ENCODE measurements around the gene UGDH.

UGDH gene

GRCh38 chr4:39497909-39498726 lies 29.1 kb downstream of the UGDH start:
- Histone ChIP-seq H3K36me3 (ENCODE audit: control insufficient read depth, insufficient read depth, low read length) (peaks cover 3% of the 10 kb centered on the region), H3K27me3 (replicated peaks; ENCODE audit: control insufficient read depth, insufficient read depth, low read length) (no peaks in the 10 kb centered on the region), H3K4me3 (replicated peaks; ENCODE audit: low read depth, low read length) (no peak overlapping the region)
- DNase-seq (ENCODE audit: extremely low read depth, insufficient read length), result no peak
- no peak for TF ChIP-seq CTCF (IDR thresholded peaks at IDR 0.05; ENCODE audit: insufficient read depth, low read length, poor library complexity, severe bottlenecking)

DNA sequence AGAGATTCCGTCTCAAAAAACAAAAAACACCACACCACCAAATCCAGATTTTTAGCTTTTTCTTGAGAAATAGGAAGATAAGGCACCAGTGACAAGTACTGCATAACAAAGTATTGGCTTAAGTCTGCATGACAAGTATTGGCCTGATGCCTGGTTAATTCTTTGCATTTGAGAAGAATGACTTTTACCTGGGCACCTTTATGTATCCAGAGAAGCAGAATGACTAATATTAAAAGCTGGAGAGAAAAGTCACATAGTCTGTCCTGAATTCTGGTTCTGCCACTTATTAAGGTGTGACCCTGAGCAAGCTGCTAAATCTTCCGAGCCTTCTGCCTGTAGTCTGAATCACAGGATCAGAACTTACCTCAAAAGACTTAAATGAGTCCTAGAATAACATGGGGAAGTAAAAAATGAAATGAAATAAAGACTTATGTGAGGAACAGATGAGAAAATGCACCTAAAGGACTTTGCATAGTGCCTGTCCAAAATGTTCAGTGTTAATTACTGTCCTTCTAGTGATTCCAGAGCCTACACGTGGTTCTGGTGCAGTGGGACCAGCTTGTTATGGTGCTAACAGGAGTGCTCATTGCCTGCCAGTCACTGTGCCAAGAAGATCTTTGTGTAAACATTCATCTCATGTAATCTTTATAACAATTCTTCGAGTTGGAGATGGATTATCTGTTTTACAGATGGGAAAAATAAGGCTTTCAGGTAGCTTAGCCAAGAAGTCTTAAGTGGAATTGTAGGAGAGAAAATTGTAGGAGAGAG lies 31.6 kb downstream of the UGDH start:
- no peak for TF ChIP-seq CTCF (IDR thresholded peaks at IDR 0.05; ENCODE audit: insufficient read depth, low read length, poor library complexity, severe bottlenecking)
- Histone ChIP-seq H3K4me3 (replicated peaks; ENCODE audit: low read depth, low read length) (no peak overlapping the region), H3K36me3 (ENCODE audit: control insufficient read depth, insufficient read depth, low read length) (no peaks in the 10 kb centered on the region), H3K27me3 (replicated peaks; ENCODE audit: control insufficient read depth, insufficient read depth, low read length) (no peaks in the 10 kb centered on the region)
- DNase-seq (ENCODE audit: extremely low read depth, insufficient read length), result no peak

- no peak for TF ChIP-seq CTCF (IDR thresholded peaks at IDR 0.05; ENCODE audit: insufficient read depth, low read length, poor library complexity, severe bottlenecking)
- Histone ChIP-seq H3K36me3 (ENCODE audit: control insufficient read depth, insufficient read depth, low read length) (no peaks in the 10 kb centered on the region), H3K4me3 (replicated peaks; ENCODE audit: low read depth, low read length) (no peak overlapping the region), H3K27me3 (replicated peaks; ENCODE audit: control insufficient read depth, insufficient read depth, low read length) (no peaks in the 10 kb centered on the region)
- DNase-seq (ENCODE audit: extremely low read depth, insufficient read length), result no peak
Observed at GRCh38 chr4:39494354-39494753, 32.9 kb downstream of the UGDH start.

GRCh38 chr4:39490322-39490721 lies 36.9 kb downstream of the UGDH start:
- Histone ChIP-seq H3K4me3 (replicated peaks; ENCODE audit: low read depth, low read length) (no peak overlapping the region), H3K36me3 (ENCODE audit: control insufficient read depth, insufficient read depth, low read length) (no peaks in the 10 kb centered on the region), H3K27me3 (replicated peaks; ENCODE audit: control insufficient read depth, insufficient read depth, low read length) (no peaks in the 10 kb centered on the region)
- no peak for DNase-seq (ENCODE audit: extremely low read depth, insufficient read length)
- TF ChIP-seq CTCF (IDR thresholded peaks at IDR 0.05; ENCODE audit: insufficient read depth, low read length, poor library complexity, severe bottlenecking), result no peak

- no peaks in the 10 kb centered on the region for H3K27me3 ChIP-seq (replicated peaks; ENCODE audit: control insufficient read depth, insufficient read depth, low read length)
- H3K36me3 ChIP-seq (ENCODE audit: control insufficient read depth, insufficient read depth, low read length), result no peaks in the 10 kb centered on the region
- TF ChIP-seq CTCF (IDR thresholded peaks at IDR 0.05; ENCODE audit: insufficient read depth, low read length, poor library complexity, severe bottlenecking), result no peak
- H3K4me3 ChIP-seq (replicated peaks; ENCODE audit: low read depth, low read length), result no peak overlapping the region
- no peak for DNase-seq (ENCODE audit: extremely low read depth, insufficient read length)
Observed at GRCh38 chr4:39486221-39486804, 40.9 kb downstream of the UGDH start.
